ENCODE data around the gene LGALS16. TPM values are rescaled to one million over a fixed set of nuclear protein-coding genes. Genes with fewer than 3 reads are reported as not detected.
"Not testable (repeated sequence)": the region's sequence is repeated elsewhere in the genome, so short reads cannot be mapped to it uniquely, and the experiment has no call there.

LGALS16 gene
- total RNA-seq, 4 donors from 2014 or later: not detected

DNA sequence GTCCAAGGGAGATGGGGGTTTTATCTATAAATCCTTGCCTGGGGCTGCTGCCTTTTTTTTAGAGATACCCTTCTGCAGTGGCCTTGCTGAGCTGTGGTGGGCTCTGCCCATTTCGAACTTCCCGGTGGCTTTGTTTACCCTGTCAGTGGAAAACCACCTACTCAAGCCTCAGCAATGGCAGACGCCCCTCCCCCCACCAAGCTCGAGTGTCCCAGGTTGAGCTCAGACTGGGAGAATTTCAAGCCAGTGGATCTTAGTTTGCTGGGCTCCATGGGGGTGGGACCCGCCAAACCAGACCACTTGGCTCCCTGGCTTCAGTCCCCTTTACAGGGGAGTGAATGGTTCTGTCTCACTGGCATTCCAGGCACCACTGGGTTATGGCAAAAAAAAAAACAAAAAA, 31.8 kb upstream of the LGALS16 start:
- no peaks in the 10 kb centered on the region for H3K9me3 ChIP-seq
- 30 to 39% methylated on average over 2 to 4 of the region's 5 CpGs for WGBS, 2 donors
- H3K4me1 ChIP-seq: no peaks in the 10 kb centered on the region
- TF ChIP-seq, protein P1, sequence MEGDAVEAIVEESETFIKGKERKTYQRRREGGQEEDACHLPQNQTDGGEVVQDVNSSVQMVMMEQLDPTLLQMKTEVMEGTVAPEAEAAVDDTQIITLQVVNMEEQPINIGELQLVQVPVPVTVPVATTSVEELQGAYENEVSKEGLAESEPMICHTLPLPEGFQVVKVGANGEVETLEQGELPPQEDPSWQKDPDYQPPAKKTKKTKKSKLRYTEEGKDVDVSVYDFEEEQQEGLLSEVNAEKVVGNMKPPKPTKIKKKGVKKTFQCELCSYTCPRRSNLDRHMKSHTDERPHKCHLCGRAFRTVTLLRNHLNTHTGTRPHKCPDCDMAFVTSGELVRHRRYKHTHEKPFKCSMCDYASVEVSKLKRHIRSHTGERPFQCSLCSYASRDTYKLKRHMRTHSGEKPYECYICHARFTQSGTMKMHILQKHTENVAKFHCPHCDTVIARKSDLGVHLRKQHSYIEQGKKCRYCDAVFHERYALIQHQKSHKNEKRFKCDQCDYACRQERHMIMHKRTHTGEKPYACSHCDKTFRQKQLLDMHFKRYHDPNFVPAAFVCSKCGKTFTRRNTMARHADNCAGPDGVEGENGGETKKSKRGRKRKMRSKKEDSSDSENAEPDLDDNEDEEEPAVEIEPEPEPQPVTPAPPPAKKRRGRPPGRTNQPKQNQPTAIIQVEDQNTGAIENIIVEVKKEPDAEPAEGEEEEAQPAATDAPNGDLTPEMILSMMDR (IDR thresholded peaks at IDR 0.05): no peak
- no peak for TF ChIP-seq POLR2A (IDR thresholded peaks at IDR 0.05)
- H3K4me3 ChIP-seq: no peak overlapping the region
- DNase-seq: no peak
- H3K36me3 ChIP-seq: no peaks in the 10 kb centered on the region
- intact Hi-C loops (cut with DNase I): no loop called here
- H3K27ac ChIP-seq: no peak overlapping the region
- H3K27me3 ChIP-seq: peaks cover 0 to 44% (median 0%) of the 10 kb centered on the region in 4 donors

DNA sequence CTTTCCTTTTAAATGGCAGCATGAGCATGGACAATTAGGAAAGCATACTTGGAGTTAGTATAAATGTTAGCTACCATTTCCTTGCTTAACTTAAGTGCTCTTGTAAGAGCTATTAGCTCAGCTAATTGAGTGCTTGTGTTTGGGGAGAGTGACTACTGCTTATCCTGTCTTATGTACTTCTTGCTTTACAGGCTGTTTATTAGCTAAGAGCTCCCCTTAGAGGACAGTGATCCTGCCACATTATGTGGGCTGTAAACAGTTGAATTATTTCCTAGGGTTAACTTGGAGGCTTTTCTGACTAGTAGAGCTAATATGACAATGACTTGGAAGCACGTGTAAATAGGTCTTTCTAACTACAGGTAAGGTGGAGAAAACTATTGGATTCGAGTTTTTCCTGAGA, 28.1 kb upstream of the LGALS16 start:
- H3K9me3 ChIP-seq; H3K4me3 ChIP-seq; H3K4me1 ChIP-seq; H3K36me3 ChIP-seq; DNase-seq; H3K27ac ChIP-seq; intact Hi-C loops (cut with DNase I): not testable (repeated sequence)
- H3K27me3 ChIP-seq: peaks cover 0 to 24% (median 0%) of the 10 kb centered on the region in 4 donors
- WGBS, 2 donors: 39 to 44% methylated on average over 2 of the region's 2 CpGs

DNA sequence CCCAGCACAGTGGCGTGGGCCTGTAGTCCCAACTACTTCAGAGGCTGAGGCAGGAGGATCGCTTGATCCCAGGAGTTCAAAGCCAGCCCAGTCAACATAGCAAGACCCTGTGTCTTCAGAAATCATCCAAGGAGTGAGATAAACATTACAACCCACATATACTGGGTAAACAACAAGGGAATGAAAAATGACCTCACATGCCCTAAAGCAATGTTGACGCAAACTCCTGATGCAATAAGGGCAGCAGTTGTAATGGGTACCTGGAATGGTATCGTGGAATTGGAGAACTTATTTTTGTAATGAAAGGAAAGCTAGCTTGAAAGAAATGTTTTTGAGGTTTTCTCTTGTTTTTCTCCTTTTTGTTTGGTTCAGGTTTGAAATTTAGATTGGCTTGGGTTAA, 24.5 kb upstream of the LGALS16 start:
- intact Hi-C loops (cut with DNase I): no loop called here
- Histone ChIP-seq H3K4me3 (no peak overlapping the region), H3K36me3 (no peaks in the 10 kb centered on the region), H3K9me3 (no peaks in the 10 kb centered on the region), H3K27ac (no peak overlapping the region), H3K4me1 (no peaks in the 10 kb centered on the region), H3K27me3 (peaks cover 0 to 9% (median 0%) of the 10 kb centered on the region in 4 donors)
- WGBS, 2 donors: 55 to 62% methylated on average over 4 of the region's 4 CpGs
- TF ChIP-seq, protein P1 (IDR thresholded peaks at IDR 0.05): no peak
- TF ChIP-seq POLR2A (IDR thresholded peaks at IDR 0.05): no peak
- no peak for DNase-seq

DNA sequence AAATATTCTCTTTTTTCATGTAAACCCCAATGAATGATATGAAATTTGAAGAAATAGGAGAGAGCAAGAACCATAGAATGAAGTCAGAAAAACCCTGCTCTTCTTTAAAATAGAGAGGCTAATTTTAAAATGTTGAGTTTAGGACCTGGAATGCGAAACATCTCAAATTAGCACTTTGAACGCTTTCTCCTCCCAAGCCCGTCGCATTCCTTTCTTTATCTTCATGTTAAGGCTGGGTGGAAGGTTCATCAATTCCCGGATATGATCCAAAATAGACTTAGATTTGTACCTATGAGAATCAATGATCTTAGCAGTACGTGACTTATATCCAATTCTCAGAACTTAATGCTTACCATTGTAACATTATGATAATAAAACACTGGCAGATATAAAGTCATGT, 24.1 kb upstream of the LGALS16 start:
- peaks cover 0 to 11% (median 0%) of the 10 kb centered on the region in 4 donors for H3K27me3 ChIP-seq
- H3K4me1 ChIP-seq: no peaks in the 10 kb centered on the region
- H3K4me3 ChIP-seq: no peak overlapping the region
- TF ChIP-seq, protein P1 (IDR thresholded peaks at IDR 0.05): no peak
- no peak for TF ChIP-seq POLR2A (IDR thresholded peaks at IDR 0.05)
- no peak for DNase-seq
- no peaks in the 10 kb centered on the region for H3K9me3 ChIP-seq
- H3K36me3 ChIP-seq: no peaks in the 10 kb centered on the region
- 60 to 63% methylated on average over 6 of the region's 6 CpGs for WGBS, 2 donors
- no peak overlapping the region for H3K27ac ChIP-seq
- intact Hi-C loops (cut with DNase I): no loop called here

DNA sequence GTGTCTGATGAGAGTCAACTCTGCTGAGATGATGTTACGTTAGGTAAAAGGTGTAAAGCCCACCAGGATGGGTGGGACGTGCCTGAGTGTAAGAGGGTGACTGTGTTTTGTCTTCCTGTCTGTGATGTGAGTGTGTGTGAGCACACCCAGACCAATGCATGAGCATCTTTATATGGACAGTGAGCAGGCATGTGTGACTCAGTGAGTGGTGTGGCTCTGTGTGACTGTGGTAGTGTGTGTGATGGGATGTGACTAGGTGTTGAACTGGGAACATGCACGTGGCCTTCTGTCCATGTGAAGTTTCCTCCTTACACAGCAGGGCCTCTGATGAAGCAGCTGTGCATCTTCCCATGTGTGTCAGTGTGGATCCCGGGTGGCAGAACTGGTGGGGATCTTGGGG, 17.8 kb upstream of the LGALS16 start:
- Histone ChIP-seq H3K27me3 (peaks cover 0 to 57% (median 0%) of the 10 kb centered on the region in 4 donors), H3K4me1 (no peaks in the 10 kb centered on the region), H3K36me3 (no peaks in the 10 kb centered on the region), H3K9me3 (no peaks in the 10 kb centered on the region), H3K4me3 (no peak overlapping the region), H3K27ac (no peak overlapping the region)
- 38 to 53% methylated on average over 4 of the region's 4 CpGs for WGBS, 2 donors
- intact Hi-C loops (cut with DNase I): no loop called here
- TF ChIP-seq POLR2A (IDR thresholded peaks at IDR 0.05): no peak
- TF ChIP-seq, protein P1 (IDR thresholded peaks at IDR 0.05): no peak
- DNase-seq: no peak

DNA sequence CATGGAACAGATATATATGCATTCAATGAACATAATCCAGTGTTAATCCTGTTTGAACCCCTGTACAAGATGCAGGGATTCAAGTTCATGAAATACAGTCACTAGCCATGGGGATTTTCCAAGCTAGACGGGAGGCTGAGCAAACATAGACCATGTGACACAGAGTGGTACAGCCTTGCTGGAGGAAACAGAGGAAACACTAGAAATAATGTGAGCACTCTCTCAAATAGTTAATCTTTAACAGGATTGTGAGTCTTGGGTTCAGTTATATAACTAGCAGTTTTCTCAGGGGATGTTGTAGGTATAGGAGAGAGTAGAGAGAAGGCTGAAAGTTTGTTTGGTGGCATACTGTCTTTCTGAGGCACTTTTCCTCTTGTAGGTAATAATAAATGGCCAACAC, 13.9 kb upstream of the LGALS16 start:
- 25 to 27% methylated on average over 1 of the region's 1 CpG for WGBS, 2 donors
- no peak for TF ChIP-seq POLR2A (IDR thresholded peaks at IDR 0.05)
- TF ChIP-seq, protein P1 (IDR thresholded peaks at IDR 0.05): no peak
- no peaks in the 10 kb centered on the region for H3K36me3 ChIP-seq
- H3K27me3 ChIP-seq: peaks cover 0 to 60% (median 0%) of the 10 kb centered on the region in 4 donors
- no peak overlapping the region for H3K27ac ChIP-seq
- H3K4me1 ChIP-seq: no peaks in the 10 kb centered on the region
- no peak overlapping the region for H3K4me3 ChIP-seq
- no peak for DNase-seq
- intact Hi-C loops (cut with DNase I): no loop called here
- no peaks in the 10 kb centered on the region for H3K9me3 ChIP-seq

All from esophagus squamous epithelium (tissue), 5 donors.